GM23338 (cell line): ENCODE results near the gene RGS3. TPM values are rescaled to one million over a fixed set of nuclear protein-coding genes. Genes with fewer than 3 reads are reported as not detected.

Experiments
- ATAC-seq: fragments of 200-7000 bp; cut with Tn5 transposase; 3 replicates; pipeline ENCODE4 v1.9.1; 2020
- DNase-seq: peaks from one replicate; pipeline ENCODE4 v3.0.0-alpha.2; 2015; ENCODE audit warnings: low spot score
- H2AFZ ChIP-seq: fragments of 200-600 bp; sonication (generic); 2 replicates; pipeline ENCODE4 v1.8.0; 2016; ENCODE audit warnings: antibody characterized with exemption, mild to moderate bottlenecking, moderate library complexity
- H3F3A ChIP-seq: fragments of 200-600 bp; sonication (generic); replicated peaks from 2 replicates; pipeline ENCODE4 v1.8.0; 2017; ENCODE audit warnings: antibody characterized with exemption, mixed run types, low read depth
- H3K27ac ChIP-seq: fragments of 200-600 bp; sonication (generic); 2 replicates; pipeline ENCODE4 v1.6.1; 2016; ENCODE audit warnings: low read depth
- H3K27me3 ChIP-seq: fragments of 200-600 bp; sonication (generic); 2 replicates; pipeline ENCODE4 v1.8.0; 2016; ENCODE audit warnings: mild to moderate bottlenecking, mixed run types, moderate library complexity; ENCODE audit not compliant: insufficient read depth
- H3K36me3 ChIP-seq: fragments of 200-600 bp; sonication (generic); 2 replicates; pipeline ENCODE4 v1.8.0; 2016; ENCODE audit warnings: mild to moderate bottlenecking; ENCODE audit not compliant: insufficient read depth
- H3K4me1 ChIP-seq: fragments of 200-600 bp; sonication (generic); 2 replicates; pipeline ENCODE4 v1.8.0; 2016; ENCODE audit warnings: mild to moderate bottlenecking, moderate library complexity; ENCODE audit not compliant: insufficient read depth
- H3K4me2 ChIP-seq: fragments of 200-600 bp; sonication (generic); 2 replicates; pipeline ENCODE4 v1.7.1; 2017; ENCODE audit warnings: mixed run types
- H3K4me3 ChIP-seq: fragments of 200-600 bp; sonication (generic); 2 replicates; pipeline ENCODE4 v1.6.1; 2016; ENCODE audit warnings: mixed run types
- H3K79me2 ChIP-seq: fragments of 200-600 bp; sonication (generic); replicated peaks from 2 replicates; pipeline ENCODE4 v1.8.0; 2017; ENCODE audit warnings: mild to moderate bottlenecking; ENCODE audit not compliant: insufficient read depth
- H3K9me2 ChIP-seq: fragments of 200-600 bp; sonication (generic); 2 replicates; pipeline ENCODE4 v1.8.0; 2017; ENCODE audit not compliant: insufficient read depth
- H4K20me1 ChIP-seq: fragments of 200-600 bp; sonication (generic); replicated peaks from 2 replicates; pipeline ENCODE4 v1.8.0; 2017; ENCODE audit warnings: mild to moderate bottlenecking; ENCODE audit not compliant: insufficient read depth
- H3K27ac Mint-ChIP-seq: 2 replicates; pipeline ENCODE4 v1.8.0; 2020; ENCODE audit warnings: inconsistent platforms, mild to moderate bottlenecking, moderate library complexity, mixed read lengths
- H3K27me3 Mint-ChIP-seq: 3 replicates; pipeline ENCODE4 v1.8.0; 2022; ENCODE audit warnings: low read depth, mild to moderate bottlenecking, moderate library complexity, mixed read lengths, inconsistent platforms; ENCODE audit not compliant: insufficient read depth, poor library complexity
- H3K36me3 Mint-ChIP-seq: 3 replicates; pipeline ENCODE4 v1.8.0; 2021; ENCODE audit warnings: low read depth, mild to moderate bottlenecking, inconsistent platforms, moderate library complexity, mixed read lengths
- H3K4me1 Mint-ChIP-seq: 3 replicates; pipeline ENCODE4 v1.8.0; 2020; ENCODE audit warnings: mild to moderate bottlenecking, inconsistent platforms, mixed read lengths
- H3K4me3 Mint-ChIP-seq: 3 replicates; pipeline ENCODE4 v1.8.0; 2021; ENCODE audit warnings: moderate library complexity, mild to moderate bottlenecking, inconsistent platforms, mixed read lengths
- H3K9me3 Mint-ChIP-seq: 3 replicates; pipeline ENCODE4 v1.8.0; 2020; ENCODE audit warnings: moderate library complexity, mild to moderate bottlenecking, inconsistent platforms, mixed read lengths
- CTCF ChIP-seq, 2 experiments: fragments of 200-600 bp in 1 of 2; sonication (generic) in 1 of 2; conservative IDR thresholded peaks; 2 replicates each; pipeline versions ENCODE4 v1.5.1 to v1.6.1; 2016 to 2017; ENCODE audit warnings: antibody characterized with exemption in 2 of 2, low read depth in 2 of 2, mild to moderate bottlenecking in 2 of 2, moderate library complexity in 1 of 2
- ETS1 ChIP-seq: IDR thresholded peaks from 2 replicates; pipeline ENCODE4 v1.6.1; 2016; ENCODE audit warnings: antibody characterized with exemption
- EZH2phosphoT487 ChIP-seq: fragments of 200-600 bp; sonication (generic); IDR thresholded peaks from one replicate; pipeline ENCODE4 v1.8.1; 2018; ENCODE audit warnings: antibody characterized with exemption; ENCODE audit not compliant: unreplicated experiment
- JUNB ChIP-seq: IDR thresholded peaks from one replicate; pipeline ENCODE4 v1.6.1; 2016; ENCODE audit warnings: antibody characterized with exemption; ENCODE audit not compliant: unreplicated experiment
- NANOG ChIP-seq: IDR thresholded peaks from 2 replicates; pipeline ENCODE4 v1.6.1; 2016; ENCODE audit warnings: antibody characterized with exemption, borderline replicate concordance
- POLR2AphosphoS5 ChIP-seq: IDR thresholded peaks from 2 replicates; pipeline ENCODE4 v1.6.1; 2016; ENCODE audit warnings: antibody characterized with exemption, low read depth
- REST ChIP-seq: IDR thresholded peaks from one replicate; pipeline ENCODE4 v1.6.1; 2018; ENCODE audit warnings: antibody characterized with exemption; ENCODE audit not compliant: unreplicated experiment
- ZNF114 ChIP-seq: fragments of 250-450 bp; sonication (Bioruptor Pico); IDR thresholded peaks from 2 replicates; pipeline ENCODE4 v1.5.0; 2020; ENCODE audit warnings: mild to moderate bottlenecking, moderate library complexity
- ZNF331 ChIP-seq: fragments of 250-450 bp; sonication (Bioruptor Pico); IDR thresholded peaks from 2 replicates; pipeline ENCODE4 v1.5.0; 2020; ENCODE audit warnings: low read depth, mild to moderate bottlenecking, moderate library complexity
- ZNF462 ChIP-seq: fragments of 250-450 bp; sonication (Bioruptor Pico); IDR thresholded peaks from 2 replicates; pipeline ENCODE4 v1.5.0; 2020; ENCODE audit warnings: mild to moderate bottlenecking, moderate library complexity
- polyA plus RNA-seq: library from polyadenylated mRNA; unstranded; fragments of >200 nt; fragmentation: Nextera tagmentation; extraction: Ambion mirVana; gene quantifications from 2 replicates; pipeline ENCODE4 v1.2.1, GENCODE V29; 2016
- total RNA-seq: library from RNA; depleted of rRNA; stranded (reverse); fragments of >200 nt; shearing (Covaris generic); gene quantifications from 2 replicates; pipeline ENCODE4 v1.2.3, GENCODE V29; 2014

RGS3 gene
- total and polyA plus RNA-seq, 2 experiments from 2014 or later: 14.2 to 24.3 TPM

- Histone ChIP-seq H3K79me2 (no peaks in the 10 kb centered on the region), H2AFZ (no peak overlapping the region), H3K4me1 (no peaks in the 10 kb centered on the region), H3K9me2 (no peaks in the 10 kb centered on the region), H3K27me3 (no peaks in the 10 kb centered on the region), H3K27ac (no peak overlapping the region), H3F3A (no peaks in the 10 kb centered on the region), H4K20me1 (no peaks in the 10 kb centered on the region), H3K36me3 (no peaks in the 10 kb centered on the region), H3K4me2 (no peak overlapping the region), H3K4me3 (no peak overlapping the region)
- no peak overlapping the region for H3K27ac Mint-ChIP-seq
- H3K4me1 Mint-ChIP-seq: peaks cover 15% of the 10 kb centered on the region
- DNase-seq (no peak), ATAC-seq (no peak)
- H3K9me3 Mint-ChIP-seq: no peaks in the 10 kb centered on the region
- H3K27me3 Mint-ChIP-seq: peaks cover 9% of the 10 kb centered on the region
- no peak overlapping the region for H3K4me3 Mint-ChIP-seq
- no peaks in the 10 kb centered on the region for H3K36me3 Mint-ChIP-seq
- no peak for TF ChIP-seq ETS1
- TF ChIP-seq POLR2AphosphoS5: no peak
- no peak for TF ChIP-seq ZNF331
- no peak for TF ChIP-seq ZNF462 (CRISPR knock-in tag)
- TF ChIP-seq NANOG: no peak
- TF ChIP-seq EZH2phosphoT487: no peak
- no peak for TF ChIP-seq JUNB
- no peak for TF ChIP-seq CTCF (conservative IDR thresholded peaks at IDR 0.05; ENCODE audit: low read depth in 2 of 2)
- no peak for TF ChIP-seq REST
- TF ChIP-seq ZNF114: no peak
These were observed 60.9 kb downstream of the RGS3 start for GRCh38 chr9:113524468-113524867.
